Epithelial cell of esophagus (primary cell): ENCODE measurements around the gene AGL.
"Not testable (repeated sequence)": the region's sequence is repeated elsewhere in the genome, so short reads cannot be mapped to it uniquely, and the experiment has no call there.

ENCODE experiments used
- DNase-seq: peaks from one replicate; pipeline ENCODE4 v3.0.0; 2010; ENCODE audit warnings: low read depth
- H3K4me3 ChIP-seq: 2 replicates; pipeline ENCODE4 v1.5.1; 2011; ENCODE audit warnings: mild to moderate bottlenecking, low read length, control low read depth
- CTCF ChIP-seq: IDR thresholded peaks from 2 replicates; pipeline ENCODE4 v1.5.1; 2011; ENCODE audit warnings: low read depth, mild to moderate bottlenecking, low read length, control low read depth, inconsistent platforms; ENCODE audit not compliant: insufficient read depth; ENCODE audit errors: missing control alignments

The AGL gene

GRCh38 chr1:99829269-99829668 lies 20.9 kb upstream of the AGL start:
- no peak overlapping the region for H3K4me3 ChIP-seq
- no peak for TF ChIP-seq CTCF

GRCh38 chr1:99833911-99834310 lies 16.2 kb upstream of the AGL start:
- not testable (repeated sequence) for DNase-seq

More at GRCh38 chr1:99829269-99829668, 20.9 kb upstream of the AGL start:
- no peak for DNase-seq

GRCh38 chr1:99836171-99837103 lies 13.7 kb upstream of the AGL start:
- H3K4me3 ChIP-seq = not testable (repeated sequence)
- DNase-seq = peak; percentile 54

More at GRCh38 chr1:99833911-99834310, 16.2 kb upstream of the AGL start:
- H3K4me3 ChIP-seq = not testable (repeated sequence)

- not testable (repeated sequence) for DNase-seq, H3K4me3 ChIP-seq
These were observed 9.8 kb upstream of the AGL start for GRCh38 chr1:99840353-99840752.

DNA sequence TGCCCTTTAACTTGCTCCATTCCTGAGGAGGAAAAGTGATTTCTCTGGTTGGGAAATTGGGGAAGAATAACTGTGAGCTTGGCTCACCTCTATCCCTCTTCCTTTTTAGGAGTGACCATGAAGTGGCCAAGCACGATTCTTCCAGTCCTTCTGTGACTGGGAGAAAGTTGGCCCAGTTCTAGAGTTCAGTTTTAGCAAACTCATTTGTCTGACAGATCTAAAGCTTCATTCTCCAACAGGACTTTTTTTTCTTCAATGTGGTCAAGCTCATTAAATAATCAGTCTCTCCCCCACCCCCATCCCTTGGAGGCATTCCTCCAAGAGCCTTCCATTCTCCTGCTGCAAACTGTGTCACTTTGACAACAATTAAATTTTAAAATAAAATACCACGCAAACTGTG lies 6.4 kb upstream of the AGL start:
- no peak overlapping the region for H3K4me3 ChIP-seq
- no peak for DNase-seq
- no peak for TF ChIP-seq CTCF

GRCh38 chr1:99845201-99845600 lies 5.0 kb upstream of the AGL start:
- not testable (repeated sequence) for DNase-seq, H3K4me3 ChIP-seq

GRCh38 chr1:99849413-99849743 lies 783 bp upstream of the AGL start:
- H3K4me3 ChIP-seq = peak overlapping the region; percentile 90
- peak; percentile 18 for DNase-seq
- TF ChIP-seq CTCF = no peak

GRCh38 chr1:99850459-99851291 lies 514 bp downstream of the AGL start:
- no peak for TF ChIP-seq CTCF
- peak overlapping the region; percentile 90 for H3K4me3 ChIP-seq
- DNase-seq = no peak
